ENCODE results near the gene ZMAT2. TPM values are rescaled to one million over a fixed set of nuclear protein-coding genes. Genes with fewer than 3 reads are reported as not detected.
A peak's percentile ranks its signal among the peaks of the same experiment; 100 is the strongest.

Gene ZMAT2
- total and polyA plus RNA-seq, 4 donors: 36.5 to 109 (median 102) TPM

GRCh38 chr5:140673187-140673976 is 26.9 kb upstream of the ZMAT2 start, which contains the start of gene DND1:
TSS of gene DND1 (minus strand) at chr5:140673576. CDS start at chr5:140673542, 34 bp downstream.
- Histone ChIP-seq H3K27ac (ENCODE audit: low read depth, low read length) (no peak within 1 kb of the TSS), H3K27me3 (ENCODE audit: control insufficient read depth, insufficient read depth, low read length) (no peaks in the 10 kb centered on the region), H3K36me3 (ENCODE audit: control insufficient read depth, insufficient read depth, low read length) (peaks cover 84% of the 10 kb centered on the region), H3K4me3 (ENCODE audit: low read depth, low read length) (no peak within 1 kb of the TSS), H3K4me1 (ENCODE audit: control insufficient read depth, insufficient read depth, low read length) (no peaks in the 10 kb centered on the region), H3K9me3 (ENCODE audit: control insufficient read depth, insufficient read depth, low read length) (no peaks in the 10 kb centered on the region)
- WGBS (ENCODE audit: insufficient coverage): 85% methylated on average over 30 of the region's 45 CpGs
- DNase-seq (ENCODE audit: low read depth in 4 of 6, low spot score in 6 of 6): no peak

- Histone ChIP-seq H3K36me3 (ENCODE audit: control insufficient read depth, insufficient read depth, low read length) (peaks cover 84% of the 10 kb centered on the region), H3K4me1 (ENCODE audit: control insufficient read depth, insufficient read depth, low read length) (no peaks in the 10 kb centered on the region), H3K9me3 (ENCODE audit: control insufficient read depth, insufficient read depth, low read length) (no peaks in the 10 kb centered on the region), H3K27ac (ENCODE audit: low read depth, low read length) (no peak overlapping the region), H3K4me3 (ENCODE audit: low read depth, low read length) (no peak overlapping the region), H3K27me3 (ENCODE audit: control insufficient read depth, insufficient read depth, low read length) (no peaks in the 10 kb centered on the region)
- DNase-seq (ENCODE audit: low read depth in 4 of 6, low spot score in 6 of 6): no peak
- no CpG with 5 or more reads among the region's 2 CpGs for WGBS (ENCODE audit: insufficient coverage)
Observed at GRCh38 chr5:140674211-140674610, 26.0 kb upstream of the ZMAT2 start.

GRCh38 chr5:140674629-140675028 is 25.6 kb upstream of the ZMAT2 start:
- H3K4me3 ChIP-seq (ENCODE audit: low read depth, low read length): no peak overlapping the region
- 96% methylated on average over 4 of the region's 4 CpGs for WGBS (ENCODE audit: insufficient coverage)
- no peak overlapping the region for H3K27ac ChIP-seq (ENCODE audit: low read depth, low read length)
- no peaks in the 10 kb centered on the region for H3K4me1 ChIP-seq (ENCODE audit: control insufficient read depth, insufficient read depth, low read length)
- no peaks in the 10 kb centered on the region for H3K9me3 ChIP-seq (ENCODE audit: control insufficient read depth, insufficient read depth, low read length)
- peaks cover 84% of the 10 kb centered on the region for H3K36me3 ChIP-seq (ENCODE audit: control insufficient read depth, insufficient read depth, low read length)
- no peak for DNase-seq (ENCODE audit: low read depth in 4 of 6, low spot score in 6 of 6)
- H3K27me3 ChIP-seq (ENCODE audit: control insufficient read depth, insufficient read depth, low read length): no peaks in the 10 kb centered on the region

GRCh38 chr5:140677947-140678346 is 22.3 kb upstream of the ZMAT2 start:
- WGBS (ENCODE audit: insufficient coverage): 97% methylated on average over 2 of the region's 3 CpGs
- H3K36me3 ChIP-seq (ENCODE audit: control insufficient read depth, insufficient read depth, low read length): peaks cover 74% of the 10 kb centered on the region

GRCh38 chr5:140678993-140679392 is 21.3 kb upstream of the ZMAT2 start:
- no peak overlapping the region for H3K27ac ChIP-seq (ENCODE audit: low read depth, low read length)
- 100% methylated on average over 2 of the region's 7 CpGs for WGBS (ENCODE audit: insufficient coverage)
- H3K27me3 ChIP-seq (ENCODE audit: control insufficient read depth, insufficient read depth, low read length): no peaks in the 10 kb centered on the region
- no peak for DNase-seq (ENCODE audit: low read depth in 4 of 6, low spot score in 6 of 6)
- no peak overlapping the region for H3K4me3 ChIP-seq (ENCODE audit: low read depth, low read length)
- H3K4me1 ChIP-seq (ENCODE audit: control insufficient read depth, insufficient read depth, low read length): no peaks in the 10 kb centered on the region
- no peaks in the 10 kb centered on the region for H3K9me3 ChIP-seq (ENCODE audit: control insufficient read depth, insufficient read depth, low read length)
- peaks cover 72% of the 10 kb centered on the region for H3K36me3 ChIP-seq (ENCODE audit: control insufficient read depth, insufficient read depth, low read length)

More at GRCh38 chr5:140677947-140678346, 22.3 kb upstream of the ZMAT2 start:
- Histone ChIP-seq H3K4me1 (ENCODE audit: control insufficient read depth, insufficient read depth, low read length) (no peaks in the 10 kb centered on the region), H3K27ac (ENCODE audit: low read depth, low read length) (no peak overlapping the region), H3K4me3 (ENCODE audit: low read depth, low read length) (no peak overlapping the region), H3K27me3 (ENCODE audit: control insufficient read depth, insufficient read depth, low read length) (no peaks in the 10 kb centered on the region), H3K9me3 (ENCODE audit: control insufficient read depth, insufficient read depth, low read length) (no peaks in the 10 kb centered on the region)
- no peak for DNase-seq (ENCODE audit: low read depth in 4 of 6, low spot score in 6 of 6)

GRCh38 chr5:140690376-140690932 is 9.8 kb upstream of the ZMAT2 start:
- H3K36me3 ChIP-seq (ENCODE audit: control insufficient read depth, insufficient read depth, low read length): peaks cover 31% of the 10 kb centered on the region

GRCh38 chr5:140690941-140691924 is 9.0 kb upstream of the ZMAT2 start, which contains the start of the genes HARS1 and HARS2:
TSS of gene HARS1 (minus strand) at chr5:140691370. CDS start at chr5:140691304, 66 bp downstream.
TSS of gene HARS2 (plus strand) at chr5:140691455. CDS start at chr5:140691649, 194 bp downstream.
- Histone ChIP-seq H3K4me3 (ENCODE audit: low read depth, low read length) (peak within 1 kb of the TSS; percentile 95), H3K4me1 (ENCODE audit: control insufficient read depth, insufficient read depth, low read length) (peaks cover 26% of the 10 kb centered on the region), H3K36me3 (ENCODE audit: control insufficient read depth, insufficient read depth, low read length) (peaks cover 27% of the 10 kb centered on the region), H3K27me3 (ENCODE audit: control insufficient read depth, insufficient read depth, low read length) (no peaks in the 10 kb centered on the region), H3K9me3 (ENCODE audit: control insufficient read depth, insufficient read depth, low read length) (no peaks in the 10 kb centered on the region), H3K27ac (ENCODE audit: low read depth, low read length) (peak within 1 kb of the TSS; percentile 79)
- under 1% methylated on average over 60 of the region's 61 CpGs for WGBS (ENCODE audit: insufficient coverage)
- peak; percentile 65 to 97 (median 80) for DNase-seq (ENCODE audit: low read depth in 4 of 6, low spot score in 6 of 6)

More at GRCh38 chr5:140690376-140690932, 9.8 kb upstream of the ZMAT2 start:
- no peak for DNase-seq (ENCODE audit: low read depth in 4 of 6, low spot score in 6 of 6)
- H3K4me3 ChIP-seq (ENCODE audit: low read depth, low read length): peak overlapping the region; percentile 95
- H3K27me3 ChIP-seq (ENCODE audit: control insufficient read depth, insufficient read depth, low read length): no peaks in the 10 kb centered on the region
- WGBS (ENCODE audit: insufficient coverage): 78% methylated on average over 4 of the region's 8 CpGs
- peak overlapping the region; percentile 79 for H3K27ac ChIP-seq (ENCODE audit: low read depth, low read length)
- no peaks in the 10 kb centered on the region for H3K9me3 ChIP-seq (ENCODE audit: control insufficient read depth, insufficient read depth, low read length)
- H3K4me1 ChIP-seq (ENCODE audit: control insufficient read depth, insufficient read depth, low read length): peaks cover 26% of the 10 kb centered on the region

GRCh38 chr5:140694276-140694675 is 6.0 kb upstream of the ZMAT2 start:
- Histone ChIP-seq H3K4me3 (ENCODE audit: low read depth, low read length) (no peak overlapping the region), H3K9me3 (ENCODE audit: control insufficient read depth, insufficient read depth, low read length) (no peaks in the 10 kb centered on the region), H3K27me3 (ENCODE audit: control insufficient read depth, insufficient read depth, low read length) (no peaks in the 10 kb centered on the region), H3K27ac (ENCODE audit: low read depth, low read length) (no peak overlapping the region), H3K4me1 (ENCODE audit: control insufficient read depth, insufficient read depth, low read length) (peaks cover 26% of the 10 kb centered on the region), H3K36me3 (ENCODE audit: control insufficient read depth, insufficient read depth, low read length) (peaks cover 32% of the 10 kb centered on the region)
- DNase-seq (ENCODE audit: low read depth in 4 of 6, low spot score in 6 of 6): peak in 1 of 6 donors; percentile 16
- WGBS (ENCODE audit: insufficient coverage): 87% methylated on average over 3 of the region's 5 CpGs

- Histone ChIP-seq H3K4me1 (ENCODE audit: control insufficient read depth, insufficient read depth, low read length) (peaks cover 13% of the 10 kb centered on the region), H3K27me3 (ENCODE audit: control insufficient read depth, insufficient read depth, low read length) (no peaks in the 10 kb centered on the region), H3K27ac (ENCODE audit: low read depth, low read length) (no peak overlapping the region), H3K9me3 (ENCODE audit: control insufficient read depth, insufficient read depth, low read length) (no peaks in the 10 kb centered on the region), H3K4me3 (ENCODE audit: low read depth, low read length) (no peak overlapping the region), H3K36me3 (ENCODE audit: control insufficient read depth, insufficient read depth, low read length) (peaks cover 37% of the 10 kb centered on the region)
- no peak for DNase-seq (ENCODE audit: low read depth in 4 of 6, low spot score in 6 of 6)
- 78% methylated on average over 3 of the region's 4 CpGs for WGBS (ENCODE audit: insufficient coverage)
Observed at GRCh38 chr5:140696891-140697492, 3.3 kb upstream of the ZMAT2 start.
